Progenitor cell of endocrine pancreas (in vitro differentiated cells): Measurements from ENCODE around the gene AICDA. TPM values are rescaled to one million over a fixed set of nuclear protein-coding genes. Genes with fewer than 3 reads are reported as not detected.

Experiments
- DNase-seq: peaks from one replicate; pipeline ENCODE4 v3.0.0; 2021; ENCODE audit warnings: low spot score; ENCODE audit not compliant: unreplicated experiment
- H3K27ac Mint-ChIP-seq: 2 replicates; pipeline ENCODE4 v1.8.0; 2021; ENCODE audit warnings: mild to moderate bottlenecking, moderate library complexity, mixed read lengths
- H3K27me3 Mint-ChIP-seq: 2 replicates; pipeline ENCODE4 v1.8.0; 2021; ENCODE audit warnings: mixed read lengths
- H3K36me3 Mint-ChIP-seq: 2 replicates; pipeline ENCODE4 v1.8.0; 2022; ENCODE audit warnings: mixed read lengths; ENCODE audit not compliant: insufficient read depth
- H3K4me1 Mint-ChIP-seq: 2 replicates; pipeline ENCODE4 v1.8.0; 2021; ENCODE audit warnings: low read depth, mixed read lengths
- H3K4me3 Mint-ChIP-seq: 2 replicates; pipeline ENCODE4 v1.8.0; 2021; ENCODE audit warnings: low read depth, mild to moderate bottlenecking, moderate library complexity, mixed read lengths
- H3K9me3 Mint-ChIP-seq: 2 replicates; pipeline ENCODE4 v1.8.0; 2021; ENCODE audit warnings: low read depth, mixed read lengths
- CTCF ChIP-seq: fragments of 200-600 bp; sonication (generic); IDR thresholded peaks from one replicate; pipeline ENCODE4 v1.5.0; 2021; ENCODE audit warnings: antibody characterized with exemption, mild to moderate bottlenecking; ENCODE audit not compliant: unreplicated experiment
- total RNA-seq: library from RNA; stranded (reverse); gene quantifications from 2 replicates; pipeline ENCODE4 v1.2.1, GENCODE V29; 2021

The AICDA gene
- total RNA-seq, 1 donor from 2014 or later, result not detected

- Mint-ChIP-seq H3K9me3 (no peaks in the 10 kb centered on the region), H3K27me3 (peaks cover 11% of the 10 kb centered on the region), H3K36me3 (no peaks in the 10 kb centered on the region), H3K4me1 (peaks cover 3% of the 10 kb centered on the region), H3K4me3 (no peak overlapping the region), H3K27ac (no peak overlapping the region)
- no peak for DNase-seq
- TF ChIP-seq CTCF, result no peak
Measured at GRCh38 chr12:8648576-8649205, 36.0 kb upstream of the AICDA start.

- no peak overlapping the region for H3K4me3 Mint-ChIP-seq
- peaks cover 11% of the 10 kb centered on the region for H3K27me3 Mint-ChIP-seq
- DNase-seq, result no peak
- H3K4me1 Mint-ChIP-seq, result peaks cover 3% of the 10 kb centered on the region
- no peak overlapping the region for H3K27ac Mint-ChIP-seq
- no peaks in the 10 kb centered on the region for H3K36me3 Mint-ChIP-seq
- no peaks in the 10 kb centered on the region for H3K9me3 Mint-ChIP-seq
- no peak for TF ChIP-seq CTCF
Measured at GRCh38 chr12:8647968-8648367, 35.3 kb upstream of the AICDA start.

GRCh38 chr12:8644345-8645248 lies 31.9 kb upstream of the AICDA start:
- DNase-seq, result no peak
- H3K36me3 Mint-ChIP-seq, result no peaks in the 10 kb centered on the region
- H3K4me3 Mint-ChIP-seq, result no peak overlapping the region
- peaks cover 3% of the 10 kb centered on the region for H3K4me1 Mint-ChIP-seq
- TF ChIP-seq CTCF, result no peak
- no peaks in the 10 kb centered on the region for H3K9me3 Mint-ChIP-seq
- H3K27ac Mint-ChIP-seq, result no peak overlapping the region
- peaks cover 4% of the 10 kb centered on the region for H3K27me3 Mint-ChIP-seq

GRCh38 chr12:8642775-8643174 lies 30.1 kb upstream of the AICDA start:
- H3K9me3 Mint-ChIP-seq, result no peaks in the 10 kb centered on the region
- no peak overlapping the region for H3K27ac Mint-ChIP-seq
- H3K27me3 Mint-ChIP-seq, result peaks cover 12% of the 10 kb centered on the region
- DNase-seq, result no peak
- H3K4me3 Mint-ChIP-seq, result no peak overlapping the region
- TF ChIP-seq CTCF, result no peak
- no peaks in the 10 kb centered on the region for H3K36me3 Mint-ChIP-seq
- peaks cover 3% of the 10 kb centered on the region for H3K4me1 Mint-ChIP-seq

- TF ChIP-seq CTCF, result no peak
- peaks cover 12% of the 10 kb centered on the region for H3K4me1 Mint-ChIP-seq
- H3K36me3 Mint-ChIP-seq, result no peaks in the 10 kb centered on the region
- no peak overlapping the region for H3K27ac Mint-ChIP-seq
- no peak for DNase-seq
- peaks cover 38% of the 10 kb centered on the region for H3K27me3 Mint-ChIP-seq
- H3K4me3 Mint-ChIP-seq, result no peak overlapping the region
- H3K9me3 Mint-ChIP-seq, result no peaks in the 10 kb centered on the region
Measured at GRCh38 chr12:8639936-8640335, 27.3 kb upstream of the AICDA start.
